Ishikawa (cell line): ENCODE measurements around the gene LTB4R2.

Source experiments
- RAD21 ChIP-seq: IDR thresholded peaks from 2 replicates; pipeline ENCODE4 v1.6.1; 2012; ENCODE audit warnings: low read depth
- REST ChIP-seq: IDR thresholded peaks from 2 replicates; pipeline ENCODE4 v1.6.1; 2012; ENCODE audit warnings: low read depth, mild to moderate bottlenecking
- TAF1 ChIP-seq: IDR thresholded peaks from 2 replicates; pipeline ENCODE4 v1.6.1; 2012; ENCODE audit warnings: low read depth, mild to moderate bottlenecking
- YY1 ChIP-seq: IDR thresholded peaks from 2 replicates; pipeline ENCODE4 v1.6.1; 2012; ENCODE audit warnings: low read depth
- TF ChIP-seq, protein P1 (sequence below): IDR thresholded peaks from 2 replicates; pipeline ENCODE4 v1.6.1; 2012

GRCh38 chr14:24339284-24340151 is 29.6 kb downstream of the LTB4R2 start, which contains the start of gene RIPK3:
- TF ChIP-seq YY1 (no peak), RAD21 (no peak), REST (no peak), TAF1 (no peak)
- TF ChIP-seq, protein P1, sequence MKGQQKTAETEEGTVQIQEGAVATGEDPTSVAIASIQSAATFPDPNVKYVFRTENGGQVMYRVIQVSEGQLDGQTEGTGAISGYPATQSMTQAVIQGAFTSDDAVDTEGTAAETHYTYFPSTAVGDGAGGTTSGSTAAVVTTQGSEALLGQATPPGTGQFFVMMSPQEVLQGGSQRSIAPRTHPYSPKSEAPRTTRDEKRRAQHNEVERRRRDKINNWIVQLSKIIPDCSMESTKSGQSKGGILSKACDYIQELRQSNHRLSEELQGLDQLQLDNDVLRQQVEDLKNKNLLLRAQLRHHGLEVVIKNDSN, result no peak
